Adipocyte (in vitro differentiated cells): ENCODE data around the gene DHX57.
"Not testable (repeated sequence)": the region's sequence is repeated elsewhere in the genome, so short reads cannot be mapped to it uniquely, and the experiment has no call there.

Source experiments
- DNase-seq: peaks from one replicate; pipeline ENCODE4 v3.0.0-alpha.2; 2015; ENCODE audit warnings: low read depth
- H3K27me3 ChIP-seq: replicated peaks from 2 replicates; pipeline ENCODE4 v1.7.0; 2013; ENCODE audit warnings: mild to moderate bottlenecking, low read length, moderate library complexity; ENCODE audit not compliant: control insufficient read depth, insufficient read depth
- H3K36me3 ChIP-seq: 2 replicates; pipeline ENCODE4 v1.7.0; 2013; ENCODE audit warnings: low read length, mild to moderate bottlenecking, moderate library complexity; ENCODE audit not compliant: control insufficient read depth, insufficient read depth, severe bottlenecking
- H3K4me1 ChIP-seq: 2 replicates; pipeline ENCODE4 v1.7.0; 2013; ENCODE audit warnings: mild to moderate bottlenecking, low read length, moderate library complexity; ENCODE audit not compliant: control insufficient read depth, insufficient read depth
- H3K4me3 ChIP-seq: 2 replicates; pipeline ENCODE4 v1.7.0; 2013; ENCODE audit warnings: mild to moderate bottlenecking, low read length, moderate library complexity
- H3K9ac ChIP-seq: 2 replicates; pipeline ENCODE4 v1.7.0; 2013; ENCODE audit warnings: mild to moderate bottlenecking, low read length, moderate library complexity
- H3K9me3 ChIP-seq: 2 replicates; pipeline ENCODE4 v1.7.0; 2013; ENCODE audit warnings: mild to moderate bottlenecking, low read length, moderate library complexity; ENCODE audit not compliant: control insufficient read depth

DHX57 gene

DNA sequence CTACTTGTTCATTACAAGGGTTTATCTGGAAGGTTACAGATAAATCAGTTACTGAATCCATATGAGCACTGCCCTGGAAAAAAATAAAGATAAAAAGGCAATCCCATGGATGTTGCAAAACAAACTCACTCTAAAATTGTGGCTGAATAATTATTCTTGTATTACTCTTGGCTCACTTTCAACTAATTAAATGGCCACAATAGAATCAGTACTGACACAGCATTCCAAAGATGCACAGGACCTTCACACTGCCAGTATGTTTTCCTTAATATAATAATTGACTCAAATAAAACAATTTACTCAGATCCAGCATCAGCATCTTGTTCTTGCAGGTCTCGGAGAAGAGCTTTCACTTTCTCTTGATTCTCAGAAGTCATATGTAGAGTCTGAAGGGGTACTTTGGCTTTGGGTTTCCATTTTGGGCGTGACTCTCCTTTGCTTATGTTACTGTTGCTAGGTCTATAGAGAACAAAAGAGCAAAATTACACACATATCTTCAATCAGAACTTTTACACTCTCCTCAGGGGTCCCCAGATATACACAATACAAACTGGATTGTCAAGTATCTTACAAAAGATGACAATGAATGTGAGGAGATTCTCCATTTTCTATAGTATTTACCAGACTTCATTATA lies 12.6 kb downstream of the DHX57 start:
- no peak overlapping the region for H3K4me3 ChIP-seq
- no peak overlapping the region for H3K9ac ChIP-seq
- no peak for DNase-seq
- H3K4me1 ChIP-seq = no peaks in the 10 kb centered on the region
- no peaks in the 10 kb centered on the region for H3K9me3 ChIP-seq
- H3K27me3 ChIP-seq = no peaks in the 10 kb centered on the region
- peaks cover 43% of the 10 kb centered on the region for H3K36me3 ChIP-seq

DNA sequence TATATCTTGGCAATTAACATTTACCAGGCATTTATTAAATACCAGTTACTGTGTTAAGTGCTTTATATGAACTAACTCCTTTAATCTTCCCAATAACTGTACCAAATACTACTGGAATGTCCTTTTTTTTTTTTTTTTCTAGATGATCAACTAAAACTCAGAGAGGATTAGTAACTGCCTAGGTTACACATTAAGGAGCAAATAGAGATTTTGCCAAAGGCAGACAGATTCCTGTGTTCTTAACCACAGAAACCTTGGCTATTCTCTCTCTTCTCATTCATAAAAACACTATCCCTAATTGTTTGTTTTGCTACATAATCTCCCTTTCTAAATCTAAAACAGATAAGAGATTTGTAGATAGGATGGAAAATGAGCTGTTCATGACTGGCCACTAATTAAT lies 13.3 kb downstream of the DHX57 start:
- no peaks in the 10 kb centered on the region for H3K4me1 ChIP-seq
- H3K36me3 ChIP-seq = peaks cover 45% of the 10 kb centered on the region
- no peak overlapping the region for H3K4me3 ChIP-seq
- no peaks in the 10 kb centered on the region for H3K9me3 ChIP-seq
- no peak for DNase-seq
- no peak overlapping the region for H3K9ac ChIP-seq
- no peaks in the 10 kb centered on the region for H3K27me3 ChIP-seq

DNA sequence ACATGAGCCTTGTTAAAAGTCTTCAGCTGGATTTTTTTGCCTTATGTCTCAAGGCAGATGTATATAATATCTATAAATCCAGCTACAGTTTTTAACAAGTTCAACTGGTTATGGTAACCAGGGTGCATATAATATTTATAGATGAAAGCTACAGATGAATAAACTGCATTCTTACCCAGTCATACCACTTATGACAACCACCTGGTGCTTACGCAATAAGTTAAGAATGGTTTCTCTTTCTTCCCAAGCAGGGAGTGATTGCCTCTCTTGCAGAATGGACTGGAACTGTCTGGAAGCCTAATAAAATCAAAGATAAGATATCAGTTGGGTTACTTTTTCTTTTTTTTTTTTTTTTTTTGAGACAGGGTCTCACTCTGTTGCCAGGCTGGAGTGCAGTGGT lies 19.6 kb downstream of the DHX57 start:
- Histone ChIP-seq H3K9ac (no peak overlapping the region), H3K27me3 (no peaks in the 10 kb centered on the region), H3K4me3 (no peak overlapping the region), H3K36me3 (peaks cover 63% of the 10 kb centered on the region), H3K9me3 (no peaks in the 10 kb centered on the region), H3K4me1 (no peaks in the 10 kb centered on the region)
- DNase-seq = peak; percentile 59

DNA sequence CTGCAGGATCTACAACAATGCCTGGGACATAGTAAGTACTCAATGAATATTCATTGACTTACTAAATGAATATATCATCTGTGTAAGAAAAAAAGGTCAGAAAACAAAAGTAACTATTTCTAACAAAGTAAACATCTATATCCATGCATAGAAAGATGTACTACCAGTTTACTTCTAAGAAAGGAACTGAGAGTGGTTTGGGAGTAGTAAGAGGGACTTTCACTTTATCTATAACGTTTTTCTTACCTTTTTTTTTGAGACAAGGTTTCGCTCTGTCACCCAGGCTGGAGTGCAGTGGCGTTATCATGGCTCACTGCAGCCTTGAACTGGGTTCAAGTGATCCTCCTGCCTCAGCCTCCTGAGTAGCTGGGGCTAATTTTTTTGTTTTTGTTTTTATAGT lies 25.7 kb downstream of the DHX57 start:
- Histone ChIP-seq H3K9me3 (no peaks in the 10 kb centered on the region), H3K4me1 (no peaks in the 10 kb centered on the region), H3K36me3 (peaks cover 33% of the 10 kb centered on the region), H3K4me3 (no peak overlapping the region), H3K27me3 (no peaks in the 10 kb centered on the region), H3K9ac (no peak overlapping the region)
- no peak for DNase-seq

DNA sequence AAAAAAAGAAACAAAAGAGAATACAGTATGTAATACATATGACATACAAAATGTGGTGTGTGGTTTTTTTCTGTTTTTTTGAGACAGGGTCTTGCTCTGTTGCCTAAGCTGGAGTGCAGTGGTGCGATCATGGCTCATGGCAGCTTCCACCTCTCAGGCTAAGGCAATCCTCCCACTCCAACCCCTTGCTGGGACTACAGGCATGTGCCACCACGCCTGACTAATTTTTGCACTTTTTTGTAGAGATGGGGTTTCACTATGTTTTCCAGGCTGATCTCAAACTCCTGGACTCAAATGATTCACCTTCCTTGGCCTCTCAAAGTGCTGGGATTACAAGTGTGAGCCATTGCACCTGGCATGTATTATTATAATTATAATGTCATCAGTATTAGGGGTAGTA lies 38.9 kb downstream of the DHX57 start:
- no peak overlapping the region for H3K4me3 ChIP-seq
- H3K4me1 ChIP-seq = no peaks in the 10 kb centered on the region
- no peak for DNase-seq
- H3K9me3 ChIP-seq = no peaks in the 10 kb centered on the region
- H3K9ac ChIP-seq = no peak overlapping the region
- peaks cover 37% of the 10 kb centered on the region for H3K36me3 ChIP-seq
- no peaks in the 10 kb centered on the region for H3K27me3 ChIP-seq

DNA sequence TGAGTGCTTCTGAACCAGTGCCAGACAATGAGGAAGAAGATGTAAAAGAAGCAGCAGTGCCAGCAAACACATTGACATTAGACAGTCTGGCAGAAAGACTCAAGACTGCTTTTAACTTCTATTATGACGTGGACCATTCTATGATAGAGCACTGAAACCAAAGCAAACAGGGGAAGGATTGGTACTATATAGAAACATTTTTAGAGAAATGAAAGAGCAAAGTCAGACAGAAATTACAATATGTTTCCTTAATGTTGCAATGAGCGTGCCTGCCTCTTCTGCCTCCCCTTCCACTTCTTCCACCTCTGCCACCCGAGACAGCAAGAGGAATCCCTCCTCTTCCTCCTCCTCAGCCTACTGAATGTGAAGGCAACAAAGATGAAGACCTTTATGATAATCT lies 39.7 kb downstream of the DHX57 start:
- Histone ChIP-seq H3K36me3 (peaks cover 33% of the 10 kb centered on the region), H3K27me3 (no peaks in the 10 kb centered on the region), H3K9me3 (no peaks in the 10 kb centered on the region), H3K4me1 (no peaks in the 10 kb centered on the region), H3K9ac (no peak overlapping the region), H3K4me3 (no peak overlapping the region)
- no peak for DNase-seq

DNA sequence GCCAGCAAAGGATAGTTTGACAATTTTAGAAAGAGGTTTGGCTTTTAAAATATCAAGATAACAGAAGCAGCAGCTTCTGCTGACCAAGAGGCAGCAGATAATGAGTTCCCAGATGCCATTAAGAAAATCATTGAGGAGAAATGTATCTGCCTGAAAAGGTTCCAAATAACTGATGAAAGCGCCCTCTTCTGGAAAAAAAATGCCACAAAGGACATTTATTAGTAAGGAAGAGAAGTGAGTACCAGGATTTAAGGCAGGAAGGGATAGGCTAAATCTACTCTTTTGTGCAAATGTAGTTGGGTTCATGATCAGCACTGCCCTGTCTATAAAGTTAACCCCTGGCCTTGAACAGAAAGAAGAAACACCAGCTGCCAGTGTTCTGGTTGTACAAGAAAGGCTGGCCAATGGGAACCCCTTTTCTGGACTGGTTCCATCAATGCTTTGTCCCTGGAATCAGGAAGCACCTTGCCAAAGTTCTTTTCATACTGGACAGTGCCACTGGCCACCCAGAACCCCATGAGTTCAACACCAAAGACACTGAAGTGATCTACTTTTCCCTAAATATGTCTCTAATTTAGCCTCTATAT lies 40.6 kb downstream of the DHX57 start:
- H3K36me3 ChIP-seq = peaks cover 34% of the 10 kb centered on the region
- no peaks in the 10 kb centered on the region for H3K9me3 ChIP-seq
- no peak overlapping the region for H3K9ac ChIP-seq
- no peaks in the 10 kb centered on the region for H3K27me3 ChIP-seq
- H3K4me3 ChIP-seq = no peak overlapping the region
- H3K4me1 ChIP-seq = peaks cover 3% of the 10 kb centered on the region
- DNase-seq = peak; percentile 46

DNA sequence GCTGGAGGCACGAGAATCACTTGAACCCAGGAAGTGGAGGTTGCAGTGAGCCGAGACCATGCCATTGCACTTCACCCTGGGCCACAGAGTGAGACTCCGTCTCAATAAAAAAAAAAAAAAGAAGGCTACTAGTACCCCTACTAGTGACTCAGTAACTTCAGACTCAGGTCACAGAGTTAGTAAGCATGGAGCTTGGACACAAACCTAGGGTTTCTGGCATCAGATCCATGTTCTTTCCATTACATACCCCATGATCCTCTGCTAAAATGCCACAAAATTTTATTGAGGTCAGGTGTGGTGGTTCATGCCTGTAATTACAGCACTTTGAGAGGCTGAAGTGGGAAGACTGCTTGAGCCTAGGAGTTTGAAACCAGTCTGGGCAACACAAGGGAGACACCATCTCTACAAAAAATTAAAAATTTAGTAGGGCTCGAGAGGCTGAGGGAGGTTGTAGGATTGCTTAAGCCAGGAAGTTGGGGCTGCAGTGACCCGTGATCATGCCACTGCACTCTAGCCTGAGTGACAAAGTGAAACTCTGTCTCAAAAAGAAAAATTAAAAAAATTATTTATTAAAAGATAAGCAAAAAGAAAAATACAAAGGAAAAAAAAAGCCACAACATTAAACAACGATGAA lies 45.1 kb downstream of the DHX57 start:
- H3K9me3 ChIP-seq = no peaks in the 10 kb centered on the region
- H3K9ac ChIP-seq = no peak overlapping the region
- H3K4me1 ChIP-seq = peaks cover 14% of the 10 kb centered on the region
- no peak for DNase-seq
- H3K4me3 ChIP-seq = no peak overlapping the region
- no peaks in the 10 kb centered on the region for H3K27me3 ChIP-seq
- peaks cover 28% of the 10 kb centered on the region for H3K36me3 ChIP-seq

DNA sequence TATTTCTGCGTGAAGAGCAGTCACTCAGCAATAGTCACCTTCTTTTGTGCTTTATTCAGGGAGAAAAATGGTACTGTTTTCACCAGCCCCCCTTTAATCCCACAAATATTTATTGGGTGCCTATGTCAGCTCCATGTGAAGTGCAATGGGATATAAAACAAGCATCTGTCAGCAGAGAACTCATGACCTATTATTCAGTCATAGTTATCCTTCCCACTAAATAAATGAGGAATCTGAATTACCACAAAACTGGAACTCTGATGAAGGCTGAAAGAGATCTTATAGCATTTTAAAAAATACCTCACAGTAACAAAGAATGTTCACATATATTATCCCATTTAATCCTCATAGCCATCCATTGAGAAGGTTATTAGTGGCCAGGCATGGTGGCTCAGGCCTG lies 45.8 kb downstream of the DHX57 start:
- no peak for DNase-seq
- Histone ChIP-seq H3K27me3 (no peaks in the 10 kb centered on the region), H3K9ac (no peak overlapping the region), H3K9me3 (no peaks in the 10 kb centered on the region), H3K4me1 (peaks cover 14% of the 10 kb centered on the region), H3K4me3 (no peak overlapping the region), H3K36me3 (peaks cover 28% of the 10 kb centered on the region)

DNA sequence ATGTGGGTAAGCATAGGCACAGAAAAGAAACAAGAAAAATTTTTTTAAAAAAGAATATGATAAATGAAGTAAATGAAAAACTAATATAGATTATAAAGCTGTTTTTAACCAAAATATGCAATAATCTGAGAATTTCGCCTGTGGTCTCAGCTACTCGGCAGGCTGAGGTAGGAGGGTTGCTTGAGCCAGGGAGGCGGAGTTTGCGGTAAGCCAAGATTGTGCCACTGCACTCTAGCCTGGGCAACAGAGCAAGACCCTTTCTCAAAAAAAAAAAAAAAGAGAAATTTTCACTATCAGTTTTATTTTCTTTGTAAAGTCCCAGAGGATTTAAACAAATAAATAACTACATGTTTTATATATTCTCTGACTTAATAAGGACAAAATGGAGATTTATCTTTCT lies 47.3 kb downstream of the DHX57 start:
- Histone ChIP-seq H3K9me3 (no peaks in the 10 kb centered on the region), H3K36me3 (peaks cover 25% of the 10 kb centered on the region), H3K4me3 (no peak overlapping the region), H3K27me3 (no peaks in the 10 kb centered on the region), H3K4me1 (peaks cover 14% of the 10 kb centered on the region), H3K9ac (no peak overlapping the region)
- DNase-seq = no peak

DNA sequence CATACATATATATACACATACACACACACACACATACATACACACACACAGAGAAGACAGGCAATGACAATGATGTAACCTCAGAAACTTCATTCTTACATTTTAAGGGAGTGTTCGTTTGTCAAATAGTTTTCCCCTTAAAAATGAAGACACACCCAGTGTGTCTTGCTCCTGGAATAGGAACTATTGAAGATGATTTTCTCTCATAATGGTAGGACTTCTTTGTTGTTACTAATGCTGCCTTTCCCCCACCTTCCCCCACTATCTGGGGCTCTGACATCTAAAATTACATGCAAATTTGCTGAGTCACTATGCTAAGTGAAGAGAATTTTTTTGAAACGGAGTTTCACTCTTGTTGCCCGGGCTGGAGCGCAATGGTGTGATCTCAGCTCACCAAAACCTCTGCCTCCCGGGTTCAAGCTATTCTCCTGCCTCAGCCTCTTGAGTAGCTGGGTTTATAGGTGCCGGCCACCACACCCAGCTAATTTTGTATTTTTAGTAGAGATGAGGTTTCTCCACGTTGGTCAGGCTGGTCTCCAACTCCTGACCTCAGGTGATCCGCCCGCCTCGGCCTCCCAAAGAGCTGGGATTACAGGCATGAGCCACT lies 48.1 kb downstream of the DHX57 start:
- peak overlapping the region; percentile 61 for H3K9ac ChIP-seq
- peak overlapping the region; percentile 61 for H3K4me3 ChIP-seq
- H3K9me3 ChIP-seq, H3K27me3 ChIP-seq: not testable (repeated sequence)
- DNase-seq = peak; percentile 80
- H3K36me3 ChIP-seq = peaks cover 27% of the 10 kb centered on the region
- peaks cover 14% of the 10 kb centered on the region for H3K4me1 ChIP-seq
